Left ventricle myocardium inferior (tissue), 1 donor: ENCODE measurements around the gene ELMO1. TPM values are rescaled to one million over a fixed set of nuclear protein-coding genes. Genes with fewer than 3 reads are reported as not detected.

ENCODE experiments used
- DNase-seq: peaks from one replicate; pipeline ENCODE4 v3.0.0-alpha.2; 2020
- H3K27ac ChIP-seq: fragments of 200-600 bp; replicated peaks from 2 replicates; pipeline ENCODE4 v1.8.0; 2021
- H3K27me3 ChIP-seq: fragments of 200-600 bp; 2 replicates; pipeline ENCODE4 v1.8.0; 2021; ENCODE audit warnings: low read depth
- H3K36me3 ChIP-seq: fragments of 200-600 bp; 2 replicates; pipeline ENCODE4 v1.8.0; 2021
- H3K4me1 ChIP-seq: fragments of 200-600 bp; 2 replicates; pipeline ENCODE4 v1.8.0; 2021
- H3K4me3 ChIP-seq: fragments of 200-600 bp; 2 replicates; pipeline ENCODE4 v1.8.0; 2021; ENCODE audit warnings: mild to moderate bottlenecking, moderate library complexity
- H3K9me3 ChIP-seq: fragments of 200-600 bp; replicated peaks from 2 replicates; pipeline ENCODE4 v1.8.0; 2021
- CTCF ChIP-seq: fragments of 200-600 bp; IDR thresholded peaks from 2 replicates; pipeline ENCODE4 v1.8.0; 2021; ENCODE audit warnings: antibody characterized with exemption, mild to moderate bottlenecking, borderline replicate concordance
- intact Hi-C: fragments of 100-400 bp; cut with micrococcal nuclease; formaldehyde crosslinking; loops from one replicate; pipeline ENCODE4 v1.11.0; 2022
- total RNA-seq: library from RNA; stranded (reverse); fragmentation: NEBNext Ultra II Directional; extraction: Animal tissue kit (Norgen Biotek cat#: 25700); gene quantifications from one replicate; pipeline ENCODE4 v1.2.1, GENCODE V29; 2021
- donor health status: DM: no; HTN: yes; CAD: no; lungs with severe emphysema.

The ELMO1 gene
- total RNA-seq, 1 donor from 2014 or later = 10.0 TPM

GRCh38 chr7:37174460-37174859, 274.2 kb downstream of the ELMO1 start:
- intact Hi-C loops = no loop called here
- peaks cover 4% of the 10 kb centered on the region for H3K4me1 ChIP-seq
- no peaks in the 10 kb centered on the region for H3K27me3 ChIP-seq
- H3K9me3 ChIP-seq = no peaks in the 10 kb centered on the region
- no peak for TF ChIP-seq CTCF
- peaks cover 2% of the 10 kb centered on the region for H3K36me3 ChIP-seq
- H3K27ac ChIP-seq = no peak overlapping the region
- no peak overlapping the region for H3K4me3 ChIP-seq
- no peak for DNase-seq

- Histone ChIP-seq H3K36me3 (peaks cover 6% of the 10 kb centered on the region), H3K4me3 (no peak overlapping the region), H3K9me3 (no peaks in the 10 kb centered on the region), H3K27ac (no peak overlapping the region), H3K27me3 (no peaks in the 10 kb centered on the region), H3K4me1 (peaks cover 4% of the 10 kb centered on the region)
- intact Hi-C loops = no loop called here
- DNase-seq = no peak
- TF ChIP-seq CTCF = no peak
Measured at GRCh38 chr7:37173670-37174069, 275.0 kb downstream of the ELMO1 start.

- H3K27me3 ChIP-seq = no peaks in the 10 kb centered on the region
Measured at GRCh38 chr7:37162106-37162505, 286.6 kb downstream of the ELMO1 start.

GRCh38 chr7:37160656-37161055, 288.0 kb downstream of the ELMO1 start:
- no peaks in the 10 kb centered on the region for H3K27me3 ChIP-seq
- no peaks in the 10 kb centered on the region for H3K4me1 ChIP-seq
- H3K9me3 ChIP-seq = peaks cover 26% of the 10 kb centered on the region
- no peak for DNase-seq
- intact Hi-C loops = no loop called here
- H3K27ac ChIP-seq = no peak overlapping the region
- H3K4me3 ChIP-seq = no peak overlapping the region
- no peaks in the 10 kb centered on the region for H3K36me3 ChIP-seq
- TF ChIP-seq CTCF = no peak

More at GRCh38 chr7:37162106-37162505, 286.6 kb downstream of the ELMO1 start:
- TF ChIP-seq CTCF = no peak
- H3K36me3 ChIP-seq = no peaks in the 10 kb centered on the region
- no peak overlapping the region for H3K4me3 ChIP-seq
- DNase-seq = no peak
- no peak overlapping the region for H3K27ac ChIP-seq
- intact Hi-C loops = no loop called here
- H3K9me3 ChIP-seq = peaks cover 15% of the 10 kb centered on the region
- no peaks in the 10 kb centered on the region for H3K4me1 ChIP-seq

GRCh38 chr7:37153376-37153775, 295.3 kb downstream of the ELMO1 start:
- peaks cover 13% of the 10 kb centered on the region for H3K4me1 ChIP-seq
- no peak for TF ChIP-seq CTCF
- no peak overlapping the region for H3K4me3 ChIP-seq
- DNase-seq = no peak
- H3K27ac ChIP-seq = no peak overlapping the region
- H3K9me3 ChIP-seq = peaks cover 30% of the 10 kb centered on the region
- no peaks in the 10 kb centered on the region for H3K36me3 ChIP-seq
- no peaks in the 10 kb centered on the region for H3K27me3 ChIP-seq
- intact Hi-C loops = no loop called here
